Right lobe of liver (tissue), 6 donors: ENCODE results near the gene TXNIP. TPM values are rescaled to one million over a fixed set of nuclear protein-coding genes. Genes with fewer than 3 reads are reported as not detected.

Source experiments
- ATAC-seq, 4 donors: fragments of 200-7000 bp; cut with Tn5 transposase; one replicate each; pipeline ENCODE4 v1.9.1; 2020; ENCODE audit warnings: mild to moderate bottlenecking in 4 of 4, moderate library complexity in 4 of 4
- DNase-seq, 3 donors: peaks; one replicate each; pipeline ENCODE4 v3.0.0-alpha.2; 2020
- H3K27ac ChIP-seq, 3 donors: fragments of 200-600 bp; one replicate each; pipeline ENCODE4 v1.8.0; 2022
- H3K27me3 ChIP-seq, 2 donors: fragments of 200-600 bp; one replicate each; pipeline ENCODE4 v1.8.0; 2022
- H3K36me3 ChIP-seq, 4 donors: fragments of 200-600 bp; sonication (generic) in 1 of 4; one replicate each; pipeline versions ENCODE4 v1.5.1 to v1.8.0; 2017 to 2022; ENCODE audit warnings: control low read depth in 1 of 4
- H3K4me1 ChIP-seq, 4 donors: fragments of 200-600 bp; sonication (generic) in 1 of 4; one replicate each; pipeline versions ENCODE4 v1.5.1 to v1.8.0; 2017 to 2022; ENCODE audit warnings: control low read depth in 1 of 4
- H3K4me3 ChIP-seq, 3 donors: fragments of 200-600 bp; one replicate each; pipeline ENCODE4 v1.8.0; 2022
- H3K9me3 ChIP-seq, 4 donors: fragments of 200-600 bp; sonication (generic) in 1 of 4; one replicate each; pipeline versions ENCODE4 v1.5.1 to v1.8.0; 2017 to 2022; ENCODE audit warnings: control low read depth in 1 of 4
- CTCF ChIP-seq, 4 donors: fragments of 200-600 bp in 3 of 4; fragments of 450-650 bp in 1 of 4; IDR thresholded peaks; one replicate each; pipeline versions ENCODE4 v1.5.1 to v1.8.0; 2016 to 2022; ENCODE audit warnings: antibody characterized with exemption in 4 of 4, mild to moderate bottlenecking in 2 of 4
- POLR2A ChIP-seq: fragments of 450-650 bp; IDR thresholded peaks from one replicate; pipeline ENCODE4 v1.6.1; 2017; ENCODE audit warnings: antibody characterized with exemption, mild to moderate bottlenecking
- WGBS: methylation state at CpG from one replicate; pipeline ENCODE4 v1.1.6; 2018; ENCODE audit warnings: low coverage, low lambda C conversion rate; ENCODE audit not compliant: insufficient coverage; ENCODE audit errors: missing lambda C conversion rate; 5-methylcytosine and 5-hydroxymethylcytosine counted together
- intact Hi-C, 2 donors: fragments of 100-400 bp; cut with DNase I; formaldehyde crosslinking; loops; one replicate each; pipeline versions ENCODE4 v1.11.2 to v1.14.1; 2022
- total RNA-seq, 6 experiments: library from RNA; depleted of rRNA in 2 of 6; stranded (reverse); fragments of >200 nt in 2 of 6; fragmentation: NEBNext Ultra II Directional in 3 of 6; extraction: Animal tissue kit (Norgen Biotek cat#: 25700) in 3 of 6; gene quantifications; one replicate each; pipeline versions ENCODE4 v1.1.0 to v1.2.4, GENCODE V29; 2016 to 2023
- donor health status: DM: no; HTN: yes; CAD: no.
- donor health status: DM: no; HTN: no; CAD: no.
- donor health status: DM: no; HTN: no; CAD: no.
- donor health status: DM: no; HTN: yes; CAD: no.
- donor health status: DM: no; HTN: yes; CAD: no.

Gene TXNIP
- total RNA-seq, 6 experiments from 2014 or later, result 56.3 to 398 (median 134) TPM

- intact Hi-C loops, result no loop called here
- no peaks in the 10 kb centered on the region for H3K27me3 ChIP-seq
- DNase-seq (no peak), ATAC-seq (no peak)
- peaks cover 0 to 24% (median 7%) of the 10 kb centered on the region in 4 donors for H3K4me1 ChIP-seq
- WGBS, result 34% methylated on average over 10 of the region's 10 CpGs
- no peak for TF ChIP-seq POLR2A
- TF ChIP-seq CTCF (IDR thresholded peaks at IDR 0.05), result no peak
- H3K9me3 ChIP-seq, result peaks cover 0 to 2% (median 0%) of the 10 kb centered on the region in 4 donors
- peak overlapping the region in 1 of 3 donors; percentile 63 for H3K4me3 ChIP-seq
- H3K36me3 ChIP-seq, result no peaks in the 10 kb centered on the region
- H3K27ac ChIP-seq, result peak overlapping the region; percentile 80 to 88 (median 85)
These were observed 40.0 kb upstream of the TXNIP start for GRCh38 chr1:146036241-146036964.

- WGBS, result 25% methylated on average over 6 of the region's 6 CpGs
These were observed 38.7 kb upstream of the TXNIP start for GRCh38 chr1:146035048-146035423.

GRCh38 chr1:146032631-146033219, 36.3 kb upstream of the TXNIP start:
- DNase-seq, result no peak
- intact Hi-C loops, result no loop called here
- ATAC-seq, result peak; percentile 58 to 81 (median 60)
- 26% methylated on average over 6 of the region's 6 CpGs for WGBS
- Histone ChIP-seq H3K36me3 (no peaks in the 10 kb centered on the region), H3K4me3 (no peak overlapping the region), H3K9me3 (peaks cover 0 to 2% (median 0%) of the 10 kb centered on the region in 4 donors), H3K27me3 (no peaks in the 10 kb centered on the region), H3K27ac (no peak overlapping the region), H3K4me1 (peaks cover 0 to 11% (median 4%) of the 10 kb centered on the region in 4 donors)
- TF ChIP-seq CTCF (IDR thresholded peaks at IDR 0.05), result peak; percentile 51 to 66 (median 66)
- no peak for TF ChIP-seq POLR2A

More at GRCh38 chr1:146035048-146035423, 38.7 kb upstream of the TXNIP start:
- ATAC-seq, result peak in 1 of 4 donors; percentile 7
- Histone ChIP-seq H3K36me3 (no peaks in the 10 kb centered on the region), H3K27ac (no peak overlapping the region), H3K9me3 (peaks cover 0 to 2% (median 0%) of the 10 kb centered on the region in 4 donors), H3K4me1 (peaks cover 0 to 17% (median 7%) of the 10 kb centered on the region in 4 donors), H3K4me3 (no peak overlapping the region), H3K27me3 (no peaks in the 10 kb centered on the region)
- DNase-seq, result no peak
- TF ChIP-seq POLR2A, result no peak
- TF ChIP-seq CTCF (IDR thresholded peaks at IDR 0.05), result no peak
- intact Hi-C loops, result no loop called here

GRCh38 chr1:146031476-146031875, 35.1 kb upstream of the TXNIP start:
- H3K27me3 ChIP-seq, result no peaks in the 10 kb centered on the region
- ATAC-seq, result no peak
- DNase-seq, result no peak
- H3K36me3 ChIP-seq, result no peaks in the 10 kb centered on the region
- intact Hi-C loops, result no loop called here
- H3K27ac ChIP-seq, result no peak overlapping the region
- H3K9me3 ChIP-seq, result no peaks in the 10 kb centered on the region
- TF ChIP-seq CTCF (IDR thresholded peaks at IDR 0.05) (no peak), POLR2A (no peak)
- no peak overlapping the region for H3K4me3 ChIP-seq
- H3K4me1 ChIP-seq, result peaks cover 0 to 8% (median 2%) of the 10 kb centered on the region in 4 donors
